ENCODE measurements around the gene KMO. TPM values are rescaled to one million over a fixed set of nuclear protein-coding genes. Genes with fewer than 3 reads are reported as not detected.

The KMO gene
- total RNA-seq, 1 donor from 2014 or later, result not detected

- TF ChIP-seq CTCF (IDR thresholded peaks at IDR 0.05; ENCODE audit: unreplicated experiment), result no peak
- Mint-ChIP-seq H3K27ac (no peak overlapping the region), H3K27me3 (no peaks in the 10 kb centered on the region), H3K4me3 (ENCODE audit: low read depth) (no peak overlapping the region), H3K4me1 (ENCODE audit: low read depth) (peaks cover 10% of the 10 kb centered on the region), H3K9me3 (ENCODE audit: low read depth) (no peaks in the 10 kb centered on the region), H3K36me3 (ENCODE audit: insufficient read depth) (no peaks in the 10 kb centered on the region)
- DNase-seq (ENCODE audit: low spot score, unreplicated experiment), result no peak
Observed at GRCh38 chr1:241608379-241609033, 76.3 kb downstream of the KMO start.

GRCh38 chr1:241610056-241610815 lies 78.1 kb downstream of the KMO start:
- no peaks in the 10 kb centered on the region for H3K9me3 Mint-ChIP-seq (ENCODE audit: low read depth)
- H3K36me3 Mint-ChIP-seq (ENCODE audit: insufficient read depth), result no peaks in the 10 kb centered on the region
- no peak for TF ChIP-seq CTCF (IDR thresholded peaks at IDR 0.05; ENCODE audit: unreplicated experiment)
- no peaks in the 10 kb centered on the region for H3K27me3 Mint-ChIP-seq
- DNase-seq (ENCODE audit: low spot score, unreplicated experiment), result no peak
- H3K27ac Mint-ChIP-seq, result no peak overlapping the region
- peaks cover 10% of the 10 kb centered on the region for H3K4me1 Mint-ChIP-seq (ENCODE audit: low read depth)
- H3K4me3 Mint-ChIP-seq (ENCODE audit: low read depth), result no peak overlapping the region

GRCh38 chr1:241611063-241611462 lies 78.9 kb downstream of the KMO start:
- H3K4me1 Mint-ChIP-seq (ENCODE audit: low read depth), result peaks cover 14% of the 10 kb centered on the region
- H3K4me3 Mint-ChIP-seq (ENCODE audit: low read depth), result no peak overlapping the region
- H3K36me3 Mint-ChIP-seq (ENCODE audit: insufficient read depth), result no peaks in the 10 kb centered on the region
- no peak for DNase-seq (ENCODE audit: low spot score, unreplicated experiment)
- no peak overlapping the region for H3K27ac Mint-ChIP-seq
- H3K27me3 Mint-ChIP-seq, result no peaks in the 10 kb centered on the region
- peak; percentile 75 for TF ChIP-seq CTCF (IDR thresholded peaks at IDR 0.05; ENCODE audit: unreplicated experiment)
- no peaks in the 10 kb centered on the region for H3K9me3 Mint-ChIP-seq (ENCODE audit: low read depth)

- H3K27ac Mint-ChIP-seq, result no peak overlapping the region
- H3K9me3 Mint-ChIP-seq (ENCODE audit: low read depth), result no peaks in the 10 kb centered on the region
- H3K27me3 Mint-ChIP-seq, result no peaks in the 10 kb centered on the region
- H3K4me3 Mint-ChIP-seq (ENCODE audit: low read depth), result no peak overlapping the region
- DNase-seq (ENCODE audit: low spot score, unreplicated experiment), result no peak
- H3K36me3 Mint-ChIP-seq (ENCODE audit: insufficient read depth), result no peaks in the 10 kb centered on the region
- TF ChIP-seq CTCF (IDR thresholded peaks at IDR 0.05; ENCODE audit: unreplicated experiment), result no peak
- H3K4me1 Mint-ChIP-seq (ENCODE audit: low read depth), result peaks cover 14% of the 10 kb centered on the region
Observed at GRCh38 chr1:241611736-241612135, 79.6 kb downstream of the KMO start.

- Mint-ChIP-seq H3K9me3 (ENCODE audit: low read depth) (no peaks in the 10 kb centered on the region), H3K36me3 (ENCODE audit: insufficient read depth) (no peaks in the 10 kb centered on the region), H3K4me3 (ENCODE audit: low read depth) (no peak overlapping the region), H3K4me1 (ENCODE audit: low read depth) (peaks cover 14% of the 10 kb centered on the region), H3K27ac (no peak overlapping the region), H3K27me3 (no peaks in the 10 kb centered on the region)
- TF ChIP-seq CTCF (IDR thresholded peaks at IDR 0.05; ENCODE audit: unreplicated experiment), result no peak
- DNase-seq (ENCODE audit: low spot score, unreplicated experiment), result no peak
Observed at GRCh38 chr1:241612533-241613477, 80.6 kb downstream of the KMO start.
